ENCODE results near the gene ARHGEF7.

ARHGEF7 gene

DNA sequence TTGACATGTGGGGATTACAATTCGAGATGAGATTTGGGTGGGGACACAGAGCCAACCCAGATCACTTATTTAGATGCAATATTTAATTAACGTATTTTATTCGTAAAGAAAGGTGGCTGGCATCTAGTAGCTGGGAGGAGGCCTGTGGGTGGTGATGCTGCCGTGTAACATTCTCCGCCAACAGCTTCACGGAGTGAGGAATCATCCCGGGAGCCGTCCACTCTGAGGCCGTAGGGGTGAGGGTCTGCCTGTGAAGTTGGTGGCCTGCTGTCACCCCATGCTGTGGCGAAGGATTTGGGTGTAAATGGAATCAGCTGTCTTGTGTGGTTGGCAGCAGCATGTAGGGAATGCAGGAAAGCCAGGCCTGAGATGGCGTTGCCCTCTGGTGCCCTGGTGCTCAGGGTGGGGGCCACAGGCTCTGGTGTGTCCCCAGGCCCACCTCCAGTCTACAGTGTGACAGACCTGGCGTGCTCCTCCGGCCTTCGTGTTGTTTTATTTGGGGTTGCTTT is 202.0 kb downstream of the ARHGEF7 start:
- DNase-seq: no peak

DNA sequence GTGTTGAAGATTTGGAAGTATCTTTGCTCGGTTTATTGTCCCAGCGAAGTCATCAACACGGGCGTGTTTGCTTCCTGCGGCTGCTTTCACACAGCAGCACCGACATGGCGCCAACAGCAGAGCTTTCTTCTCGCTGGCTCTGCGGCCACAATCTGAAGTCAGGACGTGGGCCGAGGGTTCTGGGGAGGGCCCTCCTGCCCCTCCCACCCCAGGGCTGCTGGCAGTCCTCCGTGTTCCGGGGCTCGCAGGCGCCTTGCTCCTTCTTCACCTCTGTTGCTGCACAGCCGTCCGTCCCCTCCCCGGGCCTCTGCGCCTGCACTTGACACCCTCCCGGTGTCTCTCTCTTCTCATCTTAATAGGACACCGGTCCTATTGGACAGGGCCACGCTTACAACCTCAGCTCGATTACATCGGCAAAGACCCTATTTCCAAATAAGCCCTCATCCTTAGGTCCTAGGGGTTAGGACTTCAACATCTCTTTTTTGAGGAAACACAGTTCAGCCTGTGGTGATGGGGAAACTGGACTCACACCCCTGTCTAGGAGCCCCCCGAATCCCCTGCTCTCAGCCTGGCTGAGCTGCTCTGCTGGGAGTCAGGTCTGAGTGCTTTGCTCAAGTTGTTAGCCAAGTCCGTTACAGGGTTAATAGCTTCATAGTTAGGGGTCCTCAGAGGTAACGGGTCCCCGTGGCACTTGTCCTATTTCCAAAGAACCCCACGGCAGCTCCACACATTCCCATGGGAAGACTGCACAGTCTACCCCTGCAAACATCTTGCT is 202.6 kb downstream of the ARHGEF7 start:
- DNase-seq: no peak

DNA sequence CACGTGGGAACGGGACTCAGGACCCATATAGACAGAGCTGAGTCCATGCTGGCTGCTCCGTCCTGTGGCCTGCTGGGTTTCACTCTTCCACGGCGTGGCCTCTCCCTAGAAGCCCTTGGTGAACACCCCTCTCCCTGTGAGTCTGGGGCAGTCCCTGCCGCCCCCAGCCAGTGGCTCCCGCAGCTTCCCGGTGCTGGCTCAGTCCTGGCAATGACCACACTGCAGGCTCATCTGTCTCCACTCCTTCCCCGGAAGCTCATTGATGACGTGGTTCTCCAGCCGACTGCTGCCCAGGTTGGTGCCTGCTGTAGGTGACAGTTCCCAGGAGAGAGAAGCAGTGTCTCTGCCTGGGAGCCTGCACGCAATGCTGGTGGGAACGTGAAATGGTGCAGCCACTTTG is 203.3 kb downstream of the ARHGEF7 start:
- DNase-seq: no peak

DNA sequence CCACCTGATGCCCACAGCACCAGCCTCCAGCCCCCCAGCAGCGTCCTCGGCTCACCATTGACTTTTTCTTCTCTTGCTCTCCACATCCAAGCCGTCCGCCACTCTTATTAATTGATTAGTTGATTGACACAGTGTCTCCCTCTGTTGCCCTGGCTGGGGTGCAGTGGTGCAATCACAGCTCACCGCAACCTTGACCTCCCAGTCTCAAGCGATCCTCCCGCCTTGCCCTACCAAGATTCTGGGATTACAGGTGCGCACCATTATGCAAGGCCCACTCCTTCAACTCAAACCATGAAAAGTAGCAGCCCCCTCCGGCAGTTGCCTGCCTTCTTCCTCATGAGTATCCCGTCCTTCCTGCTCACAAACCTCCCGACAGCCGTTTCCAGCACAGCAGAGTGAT is 204.4 kb downstream of the ARHGEF7 start:
- DNase-seq: no peak

DNA sequence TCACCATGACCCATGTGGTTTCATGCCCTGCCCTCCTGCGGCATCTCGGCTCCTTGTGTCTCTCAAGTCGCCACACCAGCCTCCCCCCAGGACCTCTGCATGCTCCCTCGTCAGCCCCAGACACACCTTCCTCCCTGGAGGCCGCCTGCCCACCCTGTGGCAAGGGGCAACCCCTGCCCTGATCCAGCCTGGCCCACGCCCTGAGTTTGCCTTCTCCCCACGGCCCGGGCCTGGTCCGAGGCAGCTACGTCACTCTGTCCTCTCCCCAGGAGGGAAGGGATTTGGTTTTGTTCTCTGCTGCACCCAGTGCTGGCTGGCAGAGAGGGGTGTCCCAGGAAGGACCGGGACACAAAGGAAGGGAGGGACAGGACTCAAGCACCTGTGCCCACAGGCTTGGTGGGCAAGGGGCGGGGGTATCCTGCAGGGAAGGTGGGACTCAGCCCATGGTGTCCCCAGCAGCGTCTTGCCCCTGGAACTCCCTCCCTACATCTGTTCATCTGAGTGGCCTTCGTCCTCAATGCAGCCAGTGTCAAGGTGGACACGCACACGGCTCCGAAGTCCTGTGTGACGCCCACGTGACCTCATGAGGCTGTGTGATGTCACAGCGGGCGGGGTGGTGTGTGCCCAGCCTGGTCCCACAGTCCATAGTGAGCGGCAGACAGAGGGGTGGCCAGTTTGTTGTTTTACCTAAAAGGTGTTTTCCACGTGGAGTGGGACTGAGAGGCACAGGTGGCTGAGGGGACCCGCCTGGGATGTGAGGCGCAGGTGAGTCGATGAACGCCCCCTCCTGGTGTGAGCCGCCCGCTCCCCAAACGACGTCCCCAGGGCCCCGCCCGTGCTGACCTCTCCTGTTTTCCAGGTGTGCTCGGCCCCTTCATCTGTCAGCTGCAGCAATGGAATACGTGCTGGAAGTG is 205.1 kb downstream of the ARHGEF7 start, which contains the start of gene TEX29:
Gene TEX29, plus strand, starts transcription at position 645 of the 914 bp plus-strand sequence. Its CDS starts 249 bp downstream, at position 894.
- no peak for DNase-seq

DNA sequence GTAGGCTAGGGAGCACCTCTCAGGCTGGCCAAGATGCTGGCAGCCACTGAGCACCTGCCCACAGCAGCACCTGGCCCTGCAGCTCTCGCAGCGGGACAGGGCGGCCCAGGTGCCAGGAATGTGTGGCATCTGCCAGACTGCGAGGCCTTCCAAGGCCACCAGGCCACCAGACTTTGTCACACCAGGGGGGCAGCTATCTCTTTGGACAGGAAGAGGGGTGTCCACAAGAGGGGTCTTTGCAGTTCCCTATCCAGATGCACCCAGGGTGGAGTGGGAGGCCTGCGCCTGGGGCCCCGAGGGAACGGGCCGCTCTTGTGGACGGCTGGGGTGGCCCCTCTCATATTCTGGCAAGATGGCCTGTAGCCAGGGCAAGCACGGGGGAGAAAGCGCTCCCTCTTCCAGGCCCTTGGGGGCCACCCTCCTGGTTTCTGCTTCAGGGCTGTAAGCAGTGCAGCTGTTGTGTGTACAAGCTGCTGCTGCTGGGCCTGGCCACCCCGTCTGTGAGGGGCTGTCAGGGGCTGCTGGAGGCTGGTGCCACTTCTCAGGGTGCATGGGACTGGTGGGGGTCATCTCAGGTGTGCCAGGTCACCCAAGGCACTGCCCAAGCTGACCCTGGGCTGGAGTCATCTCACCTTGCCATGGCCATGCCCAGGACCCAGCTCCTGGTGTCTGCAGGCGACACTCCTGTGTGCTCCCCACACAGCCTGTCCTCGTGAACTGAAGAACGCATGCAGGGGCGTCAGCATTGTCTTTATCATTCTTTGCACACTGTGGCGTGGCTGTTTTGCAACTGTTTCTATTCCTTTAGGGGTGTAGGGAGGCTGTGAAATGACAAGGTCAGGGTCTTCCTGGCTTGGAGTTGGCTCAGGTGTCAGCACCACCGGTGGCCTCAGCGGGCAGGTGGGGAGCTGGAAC is 207.1 kb downstream of the ARHGEF7 start:
- DNase-seq: no peak

DNA sequence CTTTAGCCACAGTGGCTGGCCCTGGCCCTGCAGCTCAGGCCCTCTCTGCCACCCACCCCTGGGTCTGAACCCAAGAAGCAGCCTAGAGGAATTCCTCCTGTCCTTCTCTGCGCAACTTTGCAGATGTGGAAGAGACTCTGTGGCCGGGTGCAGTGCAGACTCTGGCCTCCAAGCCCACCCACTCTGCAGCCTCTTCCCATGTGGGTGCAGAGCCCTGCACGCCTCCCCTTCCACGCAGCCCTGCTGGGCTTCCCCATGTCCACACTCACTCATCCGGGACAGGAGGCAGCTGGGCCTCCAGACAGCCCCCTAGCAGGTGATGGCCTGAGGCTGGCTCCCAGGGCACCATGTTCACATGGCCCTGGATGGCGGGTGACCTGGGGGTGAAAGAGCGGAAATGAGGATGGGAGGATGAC is 207.8 kb downstream of the ARHGEF7 start:
- no peak for DNase-seq

DNA sequence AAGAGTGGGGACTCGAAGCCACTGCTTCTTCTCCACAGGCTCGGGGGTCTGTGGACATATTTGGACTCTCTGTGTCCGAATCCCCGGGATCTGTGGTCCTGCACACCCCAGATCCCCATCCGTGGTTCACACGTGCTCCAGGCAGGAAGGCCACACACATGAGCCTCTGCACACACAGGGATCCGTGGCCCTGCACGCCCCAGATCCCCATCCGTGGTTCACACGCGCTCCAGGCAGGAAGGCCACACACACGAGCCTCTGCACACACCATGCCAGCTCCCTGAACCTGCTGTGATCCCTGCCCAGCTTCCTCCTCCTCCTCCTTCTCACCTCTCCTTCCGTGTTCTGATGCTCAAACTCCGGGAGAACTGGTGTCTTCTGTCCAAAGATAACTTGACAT is 208.4 kb downstream of the ARHGEF7 start:
- no peak for DNase-seq

DNA sequence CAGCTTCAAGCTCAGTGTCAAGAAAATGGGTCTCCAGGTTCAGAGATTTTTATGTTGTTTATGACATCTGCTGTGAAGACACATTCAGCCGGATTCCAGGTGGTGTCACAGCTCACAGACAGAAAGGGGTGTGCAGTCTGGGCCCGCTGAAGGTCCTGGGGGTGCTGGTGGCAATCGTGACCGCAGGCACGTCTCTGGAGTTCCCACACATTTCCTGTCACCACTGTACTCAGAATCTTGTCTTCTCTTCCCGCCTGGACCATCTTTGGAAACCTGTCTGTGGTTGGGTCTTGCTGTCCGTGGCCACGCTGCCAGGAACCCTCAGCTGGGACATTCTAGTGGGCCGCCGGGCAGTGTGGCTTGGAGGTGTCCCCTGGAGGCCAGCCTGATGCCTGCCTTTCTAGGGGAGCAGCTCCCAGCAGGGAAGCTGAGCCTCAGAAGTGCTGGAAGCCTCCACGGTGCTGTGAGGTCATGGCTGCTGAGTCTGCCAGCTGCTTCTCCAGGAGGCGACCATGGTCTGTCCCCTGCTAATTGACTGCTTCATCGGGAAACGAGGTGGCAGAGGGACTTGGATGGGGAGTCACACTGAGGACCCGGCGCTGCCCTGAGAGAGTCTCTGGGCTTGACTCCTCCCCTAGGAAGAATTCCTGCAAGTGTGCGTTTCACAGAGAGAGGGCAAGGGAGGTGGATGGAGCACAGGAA is 209.0 kb downstream of the ARHGEF7 start:
- DNase-seq: no peak

DNA sequence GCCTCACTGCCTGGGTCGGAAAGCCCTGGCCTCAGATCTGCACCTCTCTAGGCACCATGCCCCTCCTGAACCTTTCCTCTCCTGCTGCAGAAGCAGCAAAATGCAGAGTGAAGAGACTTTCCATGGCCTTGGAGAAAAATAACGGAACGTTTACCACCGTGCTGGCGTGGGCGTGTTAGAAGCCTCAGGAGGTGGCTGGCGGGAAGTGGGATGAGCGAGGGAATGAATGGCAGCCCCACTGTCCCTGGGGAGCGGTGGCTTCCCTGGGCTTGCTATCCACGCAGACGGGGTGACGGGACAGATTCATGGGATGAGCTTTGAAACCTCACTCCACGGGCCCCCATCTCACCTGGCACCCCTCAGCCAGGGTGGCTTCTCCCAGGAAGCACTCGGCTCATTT is 209.6 kb downstream of the ARHGEF7 start:
- no peak for DNase-seq

DNA sequence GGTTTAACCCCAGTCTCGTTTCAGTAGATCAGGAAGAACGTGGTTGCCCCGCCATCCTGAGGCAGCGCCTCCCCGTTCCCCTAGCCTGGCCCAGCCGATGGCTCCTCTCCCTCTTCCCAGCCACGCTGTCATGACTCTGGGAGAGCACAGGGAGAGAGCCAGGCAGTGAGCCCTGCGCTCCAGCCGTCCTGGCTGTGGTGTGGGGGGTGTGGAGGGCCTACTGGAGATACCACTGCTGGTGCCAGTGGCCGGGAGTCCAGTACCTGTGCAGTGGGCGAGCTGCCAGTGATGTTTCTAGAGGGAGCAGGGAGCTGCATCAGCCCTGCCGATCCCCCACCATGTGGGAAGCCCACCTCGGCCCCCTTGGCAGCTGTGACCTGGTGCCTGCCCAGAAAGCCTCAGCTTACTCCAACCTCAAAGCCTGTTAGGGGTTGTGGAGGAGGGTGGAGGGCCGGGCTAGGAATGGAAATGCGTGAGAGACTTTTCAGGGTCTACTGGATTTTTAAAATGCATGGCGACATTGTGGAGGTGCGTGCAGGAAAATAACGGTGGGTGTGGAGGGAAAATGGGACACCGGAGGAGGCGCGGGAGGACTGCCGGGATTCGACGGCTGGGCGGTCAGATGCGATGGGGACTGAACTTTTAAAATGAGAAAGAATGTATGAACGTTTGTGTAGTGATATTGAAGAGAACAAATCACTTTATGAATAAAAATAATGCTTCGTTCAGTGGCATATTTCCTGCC is 210.2 kb downstream of the ARHGEF7 start:
- no peak for DNase-seq

DNA sequence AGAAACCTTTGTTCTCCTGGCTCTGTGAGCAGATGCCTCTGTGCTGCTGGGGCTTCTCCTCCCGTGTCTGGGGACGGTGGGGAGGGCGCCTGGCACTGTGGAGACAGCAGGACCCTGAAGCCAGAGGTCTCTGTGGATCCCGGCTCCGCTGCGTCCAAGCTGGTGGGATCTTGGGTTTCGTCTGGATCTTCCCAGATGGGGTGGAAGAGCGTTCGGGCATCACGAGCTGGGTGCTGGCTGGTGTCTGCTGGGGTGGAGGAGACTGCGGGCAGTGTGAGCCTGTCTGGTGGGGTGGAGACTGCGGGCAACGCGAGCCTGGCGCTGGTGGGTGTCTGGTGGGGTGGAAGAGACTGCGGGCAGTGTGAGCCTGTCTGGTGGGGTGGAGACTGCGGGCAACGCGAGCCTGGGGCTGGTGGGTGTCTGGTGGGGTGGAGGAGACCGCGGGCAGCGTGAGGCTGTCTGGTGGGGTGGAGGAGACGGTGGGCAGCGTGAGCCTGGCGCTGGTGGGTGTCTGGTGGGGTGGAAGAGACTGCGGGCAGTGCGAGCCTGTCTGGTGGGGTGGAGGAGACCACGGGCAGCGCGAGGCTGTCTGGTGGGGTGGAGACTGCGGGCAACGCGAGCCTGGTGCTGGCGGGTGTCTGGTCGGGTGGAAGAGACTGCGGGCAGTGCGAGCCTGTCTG is 211.0 kb downstream of the ARHGEF7 start:
- DNase-seq: no peak

DNA sequence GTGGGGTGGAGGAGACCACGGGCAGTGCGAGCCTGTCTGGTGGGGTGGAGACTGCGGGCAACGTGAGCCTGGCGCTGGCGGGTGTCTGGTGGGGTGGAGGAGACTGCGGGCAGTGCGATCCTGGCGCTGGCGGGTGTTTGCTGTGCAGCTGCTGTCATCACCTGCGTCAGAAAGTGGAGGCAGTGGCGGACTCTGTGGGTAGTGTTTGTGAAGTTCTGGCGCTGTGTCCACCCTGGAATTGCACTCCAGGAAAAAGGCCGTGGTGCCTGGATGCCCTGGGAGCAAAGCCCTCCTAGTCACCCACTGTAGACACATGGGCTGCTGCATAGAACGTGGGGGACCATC is 211.5 kb downstream of the ARHGEF7 start:
- no peak for DNase-seq

DNA sequence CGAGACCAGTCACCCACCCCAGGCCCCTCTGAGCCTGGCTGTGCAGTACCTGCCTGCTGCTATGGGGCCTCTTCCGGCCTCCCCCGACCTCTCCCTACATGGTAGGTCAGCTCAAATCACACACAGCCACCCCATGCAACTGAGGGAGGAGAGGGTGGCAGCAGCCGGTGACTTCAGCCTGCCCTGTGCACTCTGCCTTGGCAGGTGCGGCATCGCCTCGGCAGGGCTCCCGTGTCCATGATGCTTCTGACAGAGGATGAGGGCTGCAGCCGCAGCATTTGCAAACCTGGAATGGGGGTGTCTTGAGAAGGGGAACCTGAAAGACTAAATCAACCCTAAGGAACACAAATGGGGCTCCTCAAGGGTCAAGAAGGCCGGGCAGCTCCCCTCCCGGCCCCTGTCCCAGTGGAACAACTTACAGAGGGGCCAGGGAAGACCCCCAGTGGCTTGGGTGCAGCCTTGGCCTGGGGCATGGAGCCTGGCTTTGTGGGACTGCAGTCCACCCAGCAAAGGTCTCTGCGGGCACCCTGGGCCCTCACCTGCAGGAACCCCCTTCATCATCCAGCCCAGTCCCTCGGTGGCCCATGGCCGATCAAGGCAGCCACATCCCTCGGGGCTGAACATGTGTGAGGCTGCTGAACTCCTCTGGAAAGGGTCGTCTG is 212.0 kb downstream of the ARHGEF7 start:
- DNase-seq: no peak

DNA sequence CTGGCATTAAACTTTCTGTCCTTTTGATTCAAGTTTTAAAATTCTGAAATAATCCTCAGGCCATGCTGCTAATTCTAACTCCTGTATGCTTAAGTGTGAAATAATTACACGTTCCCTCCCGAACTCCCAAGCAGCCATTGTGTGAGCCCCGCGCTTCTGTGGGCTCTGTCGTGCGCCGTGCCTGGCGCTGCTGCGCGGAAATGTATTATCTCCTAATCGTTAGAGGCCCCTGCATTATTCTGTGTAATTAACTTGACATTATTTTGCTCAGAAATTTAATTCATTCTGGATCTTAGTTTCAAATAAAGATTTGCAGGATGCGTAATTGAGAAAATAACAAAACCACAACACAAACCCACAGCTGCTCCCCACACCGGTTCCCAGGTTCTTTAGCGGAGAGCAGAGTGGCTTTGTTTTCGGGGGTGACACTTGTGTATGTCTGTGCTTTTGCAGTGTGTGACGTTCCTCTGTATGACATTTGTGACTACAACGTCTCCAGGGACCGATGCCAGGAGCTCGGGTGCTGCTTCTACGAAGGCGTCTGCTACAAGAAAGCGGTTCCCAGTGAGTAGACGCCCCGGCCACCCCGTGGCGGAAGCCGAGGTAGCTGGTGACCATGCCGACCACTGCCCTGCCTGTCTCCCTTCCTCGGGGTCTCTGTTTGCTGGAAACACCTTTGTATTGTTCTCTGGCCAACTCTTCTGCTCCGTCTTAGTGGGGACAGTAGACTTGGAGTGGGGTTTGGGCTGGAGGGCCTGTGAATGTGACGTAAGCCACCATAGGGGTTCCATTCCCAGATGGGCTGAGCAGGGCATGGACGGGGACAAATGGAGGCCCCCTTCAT is 212.8 kb downstream of the ARHGEF7 start:
- no peak for DNase-seq

DNA sequence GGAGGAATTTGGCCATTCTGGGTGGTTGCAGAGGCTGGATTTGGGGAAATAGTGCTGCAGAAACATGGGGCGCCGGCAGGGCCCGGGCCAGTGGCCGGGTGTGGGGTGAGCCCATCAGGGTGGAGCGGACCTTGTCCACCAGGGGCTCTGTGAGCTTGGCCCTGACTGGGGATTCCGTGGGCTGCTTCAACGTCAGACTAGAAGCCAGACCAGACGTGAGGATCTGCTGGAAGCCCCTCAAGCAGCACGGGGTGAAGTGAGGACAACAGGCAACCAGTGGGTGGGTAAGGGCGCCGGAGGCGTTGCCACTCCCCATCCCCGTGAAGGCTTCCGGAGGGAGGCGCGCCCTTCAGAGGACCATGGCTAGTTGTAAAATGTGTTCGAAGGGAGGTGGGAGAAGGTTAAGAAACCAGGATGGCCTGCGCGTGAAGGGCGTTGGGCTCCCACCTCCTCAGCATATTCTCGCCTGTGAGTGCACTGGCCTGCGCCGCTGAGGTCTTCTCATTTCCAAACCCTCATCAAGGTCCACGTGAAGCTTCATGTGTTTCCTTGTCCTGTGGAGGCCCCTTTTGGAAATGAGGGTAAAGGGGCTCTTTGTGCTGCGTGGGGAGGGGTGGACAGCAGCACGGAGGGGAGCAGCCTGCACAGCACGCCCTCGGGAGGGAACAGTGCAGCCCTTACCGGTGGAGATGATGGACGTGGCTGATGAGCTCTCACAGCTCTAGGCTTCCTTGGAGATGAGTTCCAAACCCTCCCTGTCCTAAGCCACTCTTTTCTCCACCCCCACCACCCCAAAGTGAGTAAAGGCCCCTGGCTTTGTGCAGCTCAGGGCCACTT is 213.7 kb downstream of the ARHGEF7 start:
- no peak for DNase-seq

DNA sequence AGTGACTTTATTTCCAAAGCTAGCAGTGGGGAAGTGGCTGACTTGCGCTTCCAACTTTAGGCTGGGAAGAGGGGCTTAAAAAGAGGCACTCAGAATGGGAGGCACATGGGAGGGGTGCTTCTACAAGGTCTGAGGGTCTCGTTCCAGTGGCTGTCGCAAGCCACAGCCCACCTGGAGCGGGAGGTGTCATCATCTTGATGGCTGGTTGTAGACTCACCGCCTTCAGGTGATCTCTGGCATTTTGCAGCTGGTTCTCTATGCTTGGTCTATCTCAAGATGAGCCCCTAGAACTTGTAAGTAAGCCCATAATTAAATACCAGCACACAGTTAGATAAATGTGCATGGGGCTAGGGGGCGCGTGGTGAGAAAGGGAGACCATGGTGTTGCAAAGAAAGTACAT is 214.5 kb downstream of the ARHGEF7 start:
- DNase-seq: no peak

DNA sequence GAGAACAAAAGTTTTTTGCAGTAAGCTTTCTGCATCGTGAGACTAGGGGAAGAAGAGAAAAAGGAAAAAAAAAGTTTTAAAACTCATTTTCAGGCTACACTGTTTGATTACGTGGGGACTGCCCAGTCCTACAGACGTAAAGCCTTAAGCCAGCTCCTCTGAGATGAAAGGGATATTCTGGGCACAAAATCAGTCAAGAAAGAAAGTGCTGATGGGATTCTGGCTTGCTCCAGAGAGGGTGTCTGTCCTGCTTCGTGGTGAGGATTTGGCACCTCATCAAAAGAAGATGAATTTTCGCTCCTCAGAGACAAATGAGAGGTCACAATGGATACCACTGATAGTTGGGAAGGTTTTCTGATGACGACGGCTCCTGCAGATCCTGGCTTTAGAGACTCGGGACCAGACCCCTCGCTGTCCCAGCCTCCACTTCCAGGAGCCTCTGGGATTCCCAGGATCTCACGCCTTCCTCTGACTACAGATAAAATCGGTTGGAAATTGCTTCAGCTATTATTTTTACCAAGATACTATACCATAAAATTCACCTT is 215.0 kb downstream of the ARHGEF7 start:
- no peak for DNase-seq

All from fibroblast of skin of right quadriceps (primary cell).